Spinal cord (tissue), 10 donors: ENCODE results near the gene SGK1. TPM values are rescaled to one million over a fixed set of nuclear protein-coding genes. Genes with fewer than 3 reads are reported as not detected.
"Not testable (repeated sequence)": the region's sequence is repeated elsewhere in the genome, so short reads cannot be mapped to it uniquely, and the experiment has no call there.

Experiments
- DNase-seq, 6 donors: peaks; one replicate each; pipeline versions ENCODE4 v3.0.0 to v3.0.0-alpha.2; 2013 to 2015; ENCODE audit warnings: low spot score in 6 of 6, low read depth in 4 of 6
- H3K27ac ChIP-seq: one replicate; pipeline ENCODE4 v1.5.1; 2013; ENCODE audit warnings: low read depth, low read length, control low read depth
- H3K27me3 ChIP-seq: one replicate; pipeline ENCODE4 v1.6.1; 2013; ENCODE audit warnings: low read length; ENCODE audit not compliant: control insufficient read depth, insufficient read depth
- H3K36me3 ChIP-seq: one replicate; pipeline ENCODE4 v1.6.1; 2013; ENCODE audit warnings: low read length; ENCODE audit not compliant: control insufficient read depth, insufficient read depth
- H3K4me1 ChIP-seq: one replicate; pipeline ENCODE4 v1.6.1; 2013; ENCODE audit warnings: low read length; ENCODE audit not compliant: control insufficient read depth, insufficient read depth
- H3K4me3 ChIP-seq: one replicate; pipeline ENCODE4 v1.5.1; 2013; ENCODE audit warnings: low read depth, low read length, control low read depth
- H3K9me3 ChIP-seq: one replicate; pipeline ENCODE4 v1.6.1; 2013; ENCODE audit warnings: low read length; ENCODE audit not compliant: control insufficient read depth, insufficient read depth
- WGBS: methylation state at CpG from one replicate; pipeline ENCODE4 v1.1.5; 2013; ENCODE audit warnings: missing lambda C conversion rate; ENCODE audit not compliant: insufficient coverage; 5-methylcytosine and 5-hydroxymethylcytosine counted together
- polyA plus RNA-seq, 2 donors: library from polyadenylated mRNA; unstranded; fragments of 120-200 nt; gene quantifications; one replicate each; pipeline ENCODE4 v1.2.1, GENCODE V29; 2013; ENCODE audit not compliant: insufficient read length in 2 of 2
- total RNA-seq, 2 donors: library from RNA; depleted of rRNA in 1 of 2; stranded (reverse); fragments of 120-200 nt in 1 of 2; fragments of >200 nt in 1 of 2; gene quantifications; one replicate each; pipeline versions ENCODE4 v1.2.3 to v1.2.4, GENCODE V29; 2013 to 2014
- donor health status: healthy.

SGK1 gene
- total and polyA plus RNA-seq, 4 donors: 97.8 to 258 (median 152) TPM

GRCh38 chr6:134201716-134202115, 116.2 kb downstream of the SGK1 start:
- H3K4me3 ChIP-seq: no peak overlapping the region
- H3K4me1 ChIP-seq: no peaks in the 10 kb centered on the region
- no peaks in the 10 kb centered on the region for H3K9me3 ChIP-seq
- WGBS: no CpG with 5 or more reads among the region's 5 CpGs
- H3K27me3 ChIP-seq: no peaks in the 10 kb centered on the region
- H3K27ac ChIP-seq: no peak overlapping the region
- no peak for DNase-seq
- no peaks in the 10 kb centered on the region for H3K36me3 ChIP-seq

- DNase-seq: no peak
- Histone ChIP-seq H3K9me3 (no peaks in the 10 kb centered on the region), H3K4me3 (no peak overlapping the region), H3K27me3 (no peaks in the 10 kb centered on the region), H3K36me3 (no peaks in the 10 kb centered on the region), H3K27ac (no peak overlapping the region), H3K4me1 (no peaks in the 10 kb centered on the region)
- WGBS: 86% methylated on average over 3 of the region's 5 CpGs
Measured at GRCh38 chr6:134199848-134200606, 117.9 kb downstream of the SGK1 start.

GRCh38 chr6:134198093-134198492, 119.8 kb downstream of the SGK1 start:
- no peaks in the 10 kb centered on the region for H3K36me3 ChIP-seq
- no peaks in the 10 kb centered on the region for H3K4me1 ChIP-seq
- WGBS: no CpG with 5 or more reads among the region's 3 CpGs
- no peaks in the 10 kb centered on the region for H3K9me3 ChIP-seq
- H3K27ac ChIP-seq: no peak overlapping the region
- no peak for DNase-seq
- H3K27me3 ChIP-seq: no peaks in the 10 kb centered on the region
- no peak overlapping the region for H3K4me3 ChIP-seq

GRCh38 chr6:134197685-134198084, 120.2 kb downstream of the SGK1 start:
- not testable (repeated sequence) for H3K27ac ChIP-seq, H3K4me1 ChIP-seq, H3K9me3 ChIP-seq, H3K27me3 ChIP-seq, H3K4me3 ChIP-seq, DNase-seq, H3K36me3 ChIP-seq
- WGBS: no CpG with 5 or more reads among the region's 6 CpGs

GRCh38 chr6:134196568-134197193, 121.2 kb downstream of the SGK1 start:
- no peaks in the 10 kb centered on the region for H3K4me1 ChIP-seq
- H3K36me3 ChIP-seq: no peaks in the 10 kb centered on the region
- H3K4me3 ChIP-seq: no peak overlapping the region
- no peaks in the 10 kb centered on the region for H3K27me3 ChIP-seq
- H3K9me3 ChIP-seq: no peaks in the 10 kb centered on the region
- DNase-seq: no peak
- 100% methylated on average over 1 of the region's 11 CpGs for WGBS
- H3K27ac ChIP-seq: no peak overlapping the region

GRCh38 chr6:134195985-134196384, 121.9 kb downstream of the SGK1 start:
- Histone ChIP-seq H3K27ac (no peak overlapping the region), H3K9me3 (no peaks in the 10 kb centered on the region), H3K27me3 (no peaks in the 10 kb centered on the region), H3K4me1 (no peaks in the 10 kb centered on the region), H3K36me3 (no peaks in the 10 kb centered on the region), H3K4me3 (no peak overlapping the region)
- WGBS: 100% methylated on average over 1 of the region's 3 CpGs
- DNase-seq: no peak

GRCh38 chr6:134195164-134195906, 122.6 kb downstream of the SGK1 start:
- Histone ChIP-seq H3K27ac (no peak overlapping the region), H3K4me1 (no peaks in the 10 kb centered on the region), H3K4me3 (no peak overlapping the region), H3K36me3 (no peaks in the 10 kb centered on the region), H3K27me3 (no peaks in the 10 kb centered on the region), H3K9me3 (no peaks in the 10 kb centered on the region)
- WGBS: 67% methylated on average over 1 of the region's 3 CpGs
- peak in 1 of 6 donors; percentile 91 for DNase-seq

GRCh38 chr6:134193536-134194498, 124.1 kb downstream of the SGK1 start:
- WGBS: 88% methylated on average over 1 of the region's 6 CpGs
- no peak overlapping the region for H3K27ac ChIP-seq
- no peak overlapping the region for H3K4me3 ChIP-seq
- peak in 1 of 6 donors; percentile 44 for DNase-seq
- H3K36me3 ChIP-seq: no peaks in the 10 kb centered on the region
- no peaks in the 10 kb centered on the region for H3K4me1 ChIP-seq
- H3K27me3 ChIP-seq: no peaks in the 10 kb centered on the region
- H3K9me3 ChIP-seq: no peaks in the 10 kb centered on the region

GRCh38 chr6:134192609-134193008, 125.3 kb downstream of the SGK1 start:
- DNase-seq, H3K4me1 ChIP-seq, H3K9me3 ChIP-seq, H3K4me3 ChIP-seq, H3K27ac ChIP-seq, H3K36me3 ChIP-seq, H3K27me3 ChIP-seq: not testable (repeated sequence)
- 78% methylated on average over 6 of the region's 8 CpGs for WGBS
